ENCODE measurements around the gene HAND1. TPM values are rescaled to one million over a fixed set of nuclear protein-coding genes. Genes with fewer than 3 reads are reported as not detected.

Gene HAND1
- total and polyA plus RNA-seq, 2 experiments from 2014 or later: not detected

GRCh38 chr5:154503698-154504039 lies 25.6 kb upstream of the HAND1 start (continued):
- TF ChIP-seq, protein P1, sequence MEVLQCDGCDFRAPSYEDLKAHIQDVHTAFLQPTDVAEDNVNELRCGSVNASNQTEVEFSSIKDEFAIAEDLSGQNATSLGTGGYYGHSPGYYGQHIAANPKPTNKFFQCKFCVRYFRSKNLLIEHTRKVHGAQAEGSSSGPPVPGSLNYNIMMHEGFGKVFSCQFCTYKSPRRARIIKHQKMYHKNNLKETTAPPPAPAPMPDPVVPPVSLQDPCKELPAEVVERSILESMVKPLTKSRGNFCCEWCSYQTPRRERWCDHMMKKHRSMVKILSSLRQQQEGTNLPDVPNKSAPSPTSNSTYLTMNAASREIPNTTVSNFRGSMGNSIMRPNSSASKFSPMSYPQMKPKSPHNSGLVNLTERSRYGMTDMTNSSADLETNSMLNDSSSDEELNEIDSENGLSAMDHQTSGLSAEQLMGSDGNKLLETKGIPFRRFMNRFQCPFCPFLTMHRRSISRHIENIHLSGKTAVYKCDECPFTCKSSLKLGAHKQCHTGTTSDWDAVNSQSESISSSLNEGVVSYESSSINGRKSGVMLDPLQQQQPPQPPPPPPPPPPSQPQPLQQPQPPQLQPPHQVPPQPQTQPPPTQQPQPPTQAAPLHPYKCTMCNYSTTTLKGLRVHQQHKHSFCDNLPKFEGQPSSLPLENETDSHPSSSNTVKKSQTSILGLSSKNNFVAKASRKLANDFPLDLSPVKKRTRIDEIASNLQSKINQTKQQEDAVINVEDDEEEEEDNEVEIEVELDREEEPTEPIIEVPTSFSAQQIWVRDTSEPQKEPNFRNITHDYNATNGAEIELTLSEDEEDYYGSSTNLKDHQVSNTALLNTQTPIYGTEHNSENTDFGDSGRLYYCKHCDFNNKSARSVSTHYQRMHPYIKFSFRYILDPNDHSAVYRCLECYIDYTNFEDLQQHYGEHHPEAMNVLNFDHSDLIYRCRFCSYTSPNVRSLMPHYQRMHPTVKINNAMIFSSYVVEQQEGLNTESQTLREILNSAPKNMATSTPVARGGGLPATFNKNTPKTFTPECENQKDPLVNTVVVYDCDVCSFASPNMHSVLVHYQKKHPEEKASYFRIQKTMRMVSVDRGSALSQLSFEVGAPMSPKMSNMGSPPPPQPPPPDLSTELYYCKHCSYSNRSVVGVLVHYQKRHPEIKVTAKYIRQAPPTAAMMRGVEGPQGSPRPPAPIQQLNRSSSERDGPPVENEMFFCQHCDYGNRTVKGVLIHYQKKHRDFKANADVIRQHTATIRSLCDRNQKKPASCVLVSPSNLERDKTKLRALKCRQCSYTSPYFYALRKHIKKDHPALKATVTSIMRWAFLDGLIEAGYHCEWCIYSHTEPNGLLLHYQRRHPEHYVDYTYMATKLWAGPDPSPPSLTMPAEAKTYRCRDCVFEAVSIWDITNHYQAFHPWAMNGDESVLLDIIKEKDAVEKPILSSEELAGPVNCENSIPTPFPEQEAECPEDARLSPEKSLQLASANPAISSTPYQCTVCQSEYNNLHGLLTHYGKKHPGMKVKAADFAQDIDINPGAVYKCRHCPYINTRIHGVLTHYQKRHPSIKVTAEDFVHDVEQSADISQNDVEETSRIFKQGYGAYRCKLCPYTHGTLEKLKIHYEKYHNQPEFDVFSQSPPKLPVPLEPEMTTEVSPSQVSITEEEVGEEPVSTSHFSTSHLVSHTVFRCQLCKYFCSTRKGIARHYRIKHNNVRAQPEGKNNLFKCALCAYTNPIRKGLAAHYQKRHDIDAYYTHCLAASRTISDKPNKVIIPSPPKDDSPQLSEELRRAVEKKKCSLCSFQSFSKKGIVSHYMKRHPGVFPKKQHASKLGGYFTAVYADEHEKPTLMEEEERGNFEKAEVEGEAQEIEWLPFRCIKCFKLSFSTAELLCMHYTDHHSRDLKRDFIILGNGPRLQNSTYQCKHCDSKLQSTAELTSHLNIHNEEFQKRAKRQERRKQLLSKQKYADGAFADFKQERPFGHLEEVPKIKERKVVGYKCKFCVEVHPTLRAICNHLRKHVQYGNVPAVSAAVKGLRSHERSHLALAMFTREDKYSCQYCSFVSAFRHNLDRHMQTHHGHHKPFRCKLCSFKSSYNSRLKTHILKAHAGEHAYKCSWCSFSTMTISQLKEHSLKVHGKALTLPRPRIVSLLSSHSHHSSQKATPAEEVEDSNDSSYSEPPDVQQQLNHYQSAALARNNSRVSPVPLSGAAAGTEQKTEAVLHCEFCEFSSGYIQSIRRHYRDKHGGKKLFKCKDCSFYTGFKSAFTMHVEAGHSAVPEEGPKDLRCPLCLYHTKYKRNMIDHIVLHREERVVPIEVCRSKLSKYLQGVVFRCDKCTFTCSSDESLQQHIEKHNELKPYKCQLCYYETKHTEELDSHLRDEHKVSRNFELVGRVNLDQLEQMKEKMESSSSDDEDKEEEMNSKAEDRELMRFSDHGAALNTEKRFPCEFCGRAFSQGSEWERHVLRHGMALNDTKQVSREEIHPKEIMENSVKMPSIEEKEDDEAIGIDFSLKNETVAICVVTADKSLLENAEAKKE (CRISPR knock-in tag; IDR thresholded peaks at IDR 0.05): no peak

DNA sequence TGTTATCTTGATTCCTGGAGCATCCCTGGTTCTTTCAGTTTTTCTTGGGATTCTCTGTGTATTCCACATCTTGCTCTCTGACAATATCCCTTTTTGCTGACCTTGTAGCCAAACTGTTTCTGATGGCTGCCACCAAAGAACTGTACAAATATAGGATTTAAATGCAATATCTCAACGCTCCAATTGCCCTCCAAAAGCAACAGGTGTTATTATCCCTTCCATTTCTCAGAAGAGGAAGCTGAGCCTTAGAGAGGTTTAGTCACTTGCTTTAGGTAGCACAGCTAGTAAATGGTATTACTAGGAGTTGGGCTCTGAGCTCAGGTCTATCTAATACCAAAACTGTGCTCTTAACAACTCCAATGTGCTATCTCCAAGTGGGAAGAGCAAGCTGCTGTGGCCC lies 24.2 kb upstream of the HAND1 start:
- Histone ChIP-seq H3K4me1 (ENCODE audit: insufficient read depth) (peaks cover 3% of the 10 kb centered on the region), H3K79me2 (replicated peaks; ENCODE audit: insufficient read depth) (no peaks in the 10 kb centered on the region), H3K4me2 (no peak overlapping the region), H3K9me2 (ENCODE audit: insufficient read depth) (no peaks in the 10 kb centered on the region), H3F3A (replicated peaks; ENCODE audit: low read depth) (no peaks in the 10 kb centered on the region), H3K36me3 (ENCODE audit: insufficient read depth) (no peaks in the 10 kb centered on the region), H4K20me1 (replicated peaks; ENCODE audit: insufficient read depth) (no peaks in the 10 kb centered on the region), H3K4me3 (no peak overlapping the region), H3K27ac (ENCODE audit: low read depth) (no peak overlapping the region), H2AFZ (0 out of 2 replicates have a peak overlapping the region, but pooled peaks have one; percentile 10), H3K27me3 (ENCODE audit: insufficient read depth) (no peaks in the 10 kb centered on the region)
- Mint-ChIP-seq H3K4me3 (no peak overlapping the region), H3K4me1 (peaks cover 15% of the 10 kb centered on the region), H3K27me3 (ENCODE audit: insufficient read depth, low read depth, poor library complexity) (peaks cover 3% of the 10 kb centered on the region), H3K27ac (no peak overlapping the region), H3K9me3 (no peaks in the 10 kb centered on the region), H3K36me3 (ENCODE audit: low read depth) (no peaks in the 10 kb centered on the region)
- ATAC-seq: no peak
- no peak for DNase-seq (ENCODE audit: low spot score)
- TF ChIP-seq, protein P2, sequence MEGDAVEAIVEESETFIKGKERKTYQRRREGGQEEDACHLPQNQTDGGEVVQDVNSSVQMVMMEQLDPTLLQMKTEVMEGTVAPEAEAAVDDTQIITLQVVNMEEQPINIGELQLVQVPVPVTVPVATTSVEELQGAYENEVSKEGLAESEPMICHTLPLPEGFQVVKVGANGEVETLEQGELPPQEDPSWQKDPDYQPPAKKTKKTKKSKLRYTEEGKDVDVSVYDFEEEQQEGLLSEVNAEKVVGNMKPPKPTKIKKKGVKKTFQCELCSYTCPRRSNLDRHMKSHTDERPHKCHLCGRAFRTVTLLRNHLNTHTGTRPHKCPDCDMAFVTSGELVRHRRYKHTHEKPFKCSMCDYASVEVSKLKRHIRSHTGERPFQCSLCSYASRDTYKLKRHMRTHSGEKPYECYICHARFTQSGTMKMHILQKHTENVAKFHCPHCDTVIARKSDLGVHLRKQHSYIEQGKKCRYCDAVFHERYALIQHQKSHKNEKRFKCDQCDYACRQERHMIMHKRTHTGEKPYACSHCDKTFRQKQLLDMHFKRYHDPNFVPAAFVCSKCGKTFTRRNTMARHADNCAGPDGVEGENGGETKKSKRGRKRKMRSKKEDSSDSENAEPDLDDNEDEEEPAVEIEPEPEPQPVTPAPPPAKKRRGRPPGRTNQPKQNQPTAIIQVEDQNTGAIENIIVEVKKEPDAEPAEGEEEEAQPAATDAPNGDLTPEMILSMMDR (conservative IDR thresholded peaks at IDR 0.05; ENCODE audit: low read depth in 2 of 2): no peak
- TF ChIP-seq, protein P1 (CRISPR knock-in tag; IDR thresholded peaks at IDR 0.05): no peak
- TF ChIP-seq CREB1 (CRISPR knock-in tag; IDR thresholded peaks at IDR 0.05; ENCODE audit: low read depth) (no peak), NANOG (IDR thresholded peaks at IDR 0.05; ENCODE audit: borderline replicate concordance) (no peak), JUNB (IDR thresholded peaks at IDR 0.05; ENCODE audit: unreplicated experiment) (no peak), ZNF331 (CRISPR knock-in tag; IDR thresholded peaks at IDR 0.05; ENCODE audit: low read depth) (no peak), STAT1 (IDR thresholded peaks at IDR 0.05; ENCODE audit: unreplicated experiment) (no peak)
